Loucy (cell line): ENCODE measurements around the gene MSX1.

Experiments
- H2AFZ ChIP-seq: fragments of 200-600 bp; sonication (generic); 2 replicates; pipeline ENCODE4 v1.6.0; 2016; ENCODE audit warnings: antibody characterized with exemption, mild to moderate bottlenecking, low read length, moderate library complexity
- H3F3A ChIP-seq: fragments of 200-600 bp; 2 replicates; pipeline ENCODE4 v1.6.0; 2016; ENCODE audit warnings: antibody characterized with exemption, low read depth, mild to moderate bottlenecking
- H3K27me3 ChIP-seq: fragments of 200-600 bp; sonication (generic); 2 replicates; pipeline ENCODE4 v1.6.1; 2014; ENCODE audit warnings: low read length, mild to moderate bottlenecking; ENCODE audit not compliant: insufficient read depth, poor library complexity, severe bottlenecking
- H3K36me3 ChIP-seq: fragments of 200-600 bp; sonication (generic); 2 replicates; pipeline ENCODE4 v1.6.1; 2016; ENCODE audit warnings: low read length; ENCODE audit not compliant: insufficient read depth
- H3K4me1 ChIP-seq: fragments of 200-600 bp; sonication (generic); 2 replicates; pipeline ENCODE4 v1.5.1; 2014; ENCODE audit warnings: low read length, mild to moderate bottlenecking; ENCODE audit not compliant: insufficient read depth, poor library complexity, severe bottlenecking
- H3K4me2 ChIP-seq: fragments of 200-600 bp; sonication (generic); 2 replicates; pipeline ENCODE4 v1.6.0; 2014; ENCODE audit warnings: antibody characterized with exemption, low read length, low read depth, mild to moderate bottlenecking; ENCODE audit not compliant: poor library complexity, severe bottlenecking
- H3K4me3 ChIP-seq: fragments of 200-600 bp; sonication (generic); 2 replicates; pipeline ENCODE4 v1.5.1; 2014; ENCODE audit warnings: low read length, mild to moderate bottlenecking, mixed read lengths; ENCODE audit not compliant: poor library complexity, severe bottlenecking
- H3K79me2 ChIP-seq: fragments of 200-600 bp; sonication (generic); 2 replicates; pipeline ENCODE4 v1.6.1; 2014; ENCODE audit warnings: low read length; ENCODE audit not compliant: insufficient read depth
- H3K9ac ChIP-seq: fragments of 200-600 bp; sonication (generic); 2 replicates; pipeline ENCODE4 v1.6.0; 2014; ENCODE audit warnings: mild to moderate bottlenecking, low read depth, low read length, moderate library complexity; ENCODE audit not compliant: poor library complexity, severe bottlenecking
- H3K9me2 ChIP-seq: fragments of 200-600 bp; sonication (generic); replicated peaks from 2 replicates; pipeline ENCODE4 v1.6.1; 2016; ENCODE audit warnings: low read depth, low read length, mixed read lengths
- H3K9me3 ChIP-seq: fragments of 200-600 bp; sonication (generic); 2 replicates; pipeline ENCODE4 v1.6.1; 2014; ENCODE audit warnings: mild to moderate bottlenecking, antibody characterized with exemption, low read length, low read depth; ENCODE audit not compliant: insufficient read depth
- H4K20me1 ChIP-seq: fragments of 200-600 bp; sonication (generic); 2 replicates; pipeline ENCODE4 v1.6.0; 2014; ENCODE audit warnings: antibody characterized with exemption, low read length, mild to moderate bottlenecking; ENCODE audit not compliant: insufficient read depth, poor library complexity, severe bottlenecking
- EZH2phosphoT487 ChIP-seq: fragments of 200-600 bp; IDR thresholded peaks from 2 replicates; pipeline ENCODE4 v1.6.1; 2018; ENCODE audit warnings: antibody characterized with exemption, mild to moderate bottlenecking, moderate library complexity, borderline replicate concordance
- TF ChIP-seq, protein P1 (sequence below): fragments of 200-600 bp; sonication (generic); conservative IDR thresholded peaks from 2 replicates; pipeline ENCODE4 v1.5.1; 2014; ENCODE audit warnings: mild to moderate bottlenecking, antibody characterized with exemption, low read length

Gene MSX1

DNA sequence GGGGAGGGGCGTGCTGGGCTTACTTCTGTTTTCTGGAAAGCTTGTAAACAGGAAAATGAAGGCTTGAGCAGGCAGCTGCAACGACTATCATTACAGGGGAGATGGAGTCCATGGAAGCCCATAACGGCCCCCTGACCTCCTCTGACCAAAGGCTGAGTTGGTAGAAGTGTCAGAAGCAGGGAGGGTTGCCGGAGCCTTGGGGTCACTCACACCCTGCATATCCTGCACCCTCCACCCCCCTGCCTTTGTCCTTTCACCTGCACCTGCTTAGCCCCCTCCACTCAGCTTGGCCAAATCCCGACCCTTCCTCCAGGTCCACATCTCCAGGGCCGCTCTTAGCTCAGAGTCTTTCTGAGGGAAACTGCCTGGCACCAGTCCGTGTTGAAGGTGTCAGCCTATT is 12.5 kb upstream of the MSX1 start:
- no peak overlapping the region for H2AFZ ChIP-seq
- H3K9me3 ChIP-seq = no peaks in the 10 kb centered on the region
- H3K79me2 ChIP-seq = no peaks in the 10 kb centered on the region
- H3K9me2 ChIP-seq = no peaks in the 10 kb centered on the region
- no peak overlapping the region for H3K4me2 ChIP-seq
- H3K9ac ChIP-seq = no peak overlapping the region
- no peak for TF ChIP-seq EZH2phosphoT487
- TF ChIP-seq, protein P1, sequence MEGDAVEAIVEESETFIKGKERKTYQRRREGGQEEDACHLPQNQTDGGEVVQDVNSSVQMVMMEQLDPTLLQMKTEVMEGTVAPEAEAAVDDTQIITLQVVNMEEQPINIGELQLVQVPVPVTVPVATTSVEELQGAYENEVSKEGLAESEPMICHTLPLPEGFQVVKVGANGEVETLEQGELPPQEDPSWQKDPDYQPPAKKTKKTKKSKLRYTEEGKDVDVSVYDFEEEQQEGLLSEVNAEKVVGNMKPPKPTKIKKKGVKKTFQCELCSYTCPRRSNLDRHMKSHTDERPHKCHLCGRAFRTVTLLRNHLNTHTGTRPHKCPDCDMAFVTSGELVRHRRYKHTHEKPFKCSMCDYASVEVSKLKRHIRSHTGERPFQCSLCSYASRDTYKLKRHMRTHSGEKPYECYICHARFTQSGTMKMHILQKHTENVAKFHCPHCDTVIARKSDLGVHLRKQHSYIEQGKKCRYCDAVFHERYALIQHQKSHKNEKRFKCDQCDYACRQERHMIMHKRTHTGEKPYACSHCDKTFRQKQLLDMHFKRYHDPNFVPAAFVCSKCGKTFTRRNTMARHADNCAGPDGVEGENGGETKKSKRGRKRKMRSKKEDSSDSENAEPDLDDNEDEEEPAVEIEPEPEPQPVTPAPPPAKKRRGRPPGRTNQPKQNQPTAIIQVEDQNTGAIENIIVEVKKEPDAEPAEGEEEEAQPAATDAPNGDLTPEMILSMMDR = no peak
- no peaks in the 10 kb centered on the region for H3F3A ChIP-seq
- no peaks in the 10 kb centered on the region for H3K27me3 ChIP-seq
- H3K36me3 ChIP-seq = no peaks in the 10 kb centered on the region
- no peaks in the 10 kb centered on the region for H3K4me1 ChIP-seq
- no peaks in the 10 kb centered on the region for H4K20me1 ChIP-seq
- no peak overlapping the region for H3K4me3 ChIP-seq

DNA sequence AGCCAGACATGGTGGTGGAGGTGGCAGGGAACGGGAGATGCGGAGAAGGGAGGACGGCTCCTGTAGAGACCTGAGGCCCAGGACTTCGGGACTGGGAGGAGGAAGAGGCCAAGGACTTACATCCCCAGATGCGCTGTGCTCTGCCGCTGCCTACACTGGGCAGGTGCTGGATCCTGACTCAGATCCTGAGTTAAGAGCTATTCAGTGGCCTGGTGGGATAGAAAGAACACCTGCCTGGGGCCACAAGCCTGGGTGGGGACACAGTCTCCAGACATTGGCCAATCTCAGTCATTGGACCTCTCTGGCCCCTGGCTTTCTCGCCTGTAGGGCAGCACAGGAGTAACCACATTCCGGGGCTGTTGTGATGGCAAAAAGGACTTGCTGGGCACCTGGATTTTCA is 10.9 kb upstream of the MSX1 start:
- Histone ChIP-seq H3K9me2 (no peaks in the 10 kb centered on the region), H4K20me1 (no peaks in the 10 kb centered on the region), H3K9me3 (no peaks in the 10 kb centered on the region), H3K36me3 (no peaks in the 10 kb centered on the region), H3F3A (no peaks in the 10 kb centered on the region), H3K79me2 (no peaks in the 10 kb centered on the region), H2AFZ (no peak overlapping the region), H3K4me3 (no peak overlapping the region), H3K4me1 (no peaks in the 10 kb centered on the region), H3K9ac (no peak overlapping the region), H3K4me2 (no peak overlapping the region), H3K27me3 (no peaks in the 10 kb centered on the region)
- TF ChIP-seq EZH2phosphoT487 = no peak
- TF ChIP-seq, protein P1 = no peak

DNA sequence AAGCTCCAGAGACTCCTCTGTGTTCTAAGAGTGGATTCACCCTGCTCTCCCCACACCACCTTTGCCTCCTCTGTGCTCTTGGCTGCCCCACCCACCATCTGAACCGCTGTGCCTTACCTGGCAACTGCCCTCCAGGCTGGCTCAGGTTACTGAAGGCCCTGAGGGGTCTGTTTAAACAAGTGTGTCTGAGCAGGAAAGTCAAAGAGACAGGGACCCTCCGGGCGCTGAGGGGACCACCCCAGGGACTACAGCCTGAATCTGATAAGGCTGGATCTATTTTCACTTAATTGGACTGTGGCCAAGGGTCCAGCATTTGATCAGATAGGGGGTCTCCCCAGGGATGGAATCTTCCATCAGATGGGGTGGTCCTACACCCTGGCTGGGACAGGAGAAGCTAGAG is 10.4 kb upstream of the MSX1 start:
- Histone ChIP-seq H2AFZ (no peak overlapping the region), H3K27me3 (no peaks in the 10 kb centered on the region), H3K9ac (no peak overlapping the region), H3K4me2 (no peak overlapping the region), H3K4me3 (no peak overlapping the region), H3K9me2 (no peaks in the 10 kb centered on the region), H3K4me1 (no peaks in the 10 kb centered on the region), H3K36me3 (no peaks in the 10 kb centered on the region), H4K20me1 (no peaks in the 10 kb centered on the region), H3K9me3 (no peaks in the 10 kb centered on the region), H3F3A (no peaks in the 10 kb centered on the region), H3K79me2 (no peaks in the 10 kb centered on the region)
- TF ChIP-seq, protein P1 = no peak
- TF ChIP-seq EZH2phosphoT487 = no peak
